HepG2 (cell line): ENCODE data around the gene SPAG4. TPM values are rescaled to one million over a fixed set of nuclear protein-coding genes. Genes with fewer than 3 reads are reported as not detected.

Experiments
- CENPBD1 ChIP-seq: sonication (generic); formaldehyde crosslinking; IDR thresholded peaks from 2 replicates; pipeline ENCODE4 v1.8.0; 2022; ENCODE audit warnings: missing genetic modification reagents, low read depth, mild to moderate bottlenecking, borderline replicate concordance
- FOXP4 ChIP-seq: sonication (generic); formaldehyde crosslinking; IDR thresholded peaks from 2 replicates; pipeline ENCODE4 v1.4.0; 2020; ENCODE audit warnings: missing genetic modification reagents
- GATAD1 ChIP-seq: IDR thresholded peaks from 2 replicates; pipeline ENCODE4 v1.6.1; 2016; ENCODE audit warnings: missing genetic modification reagents, missing compliant biosample characterization
- HOXA7 ChIP-seq: sonication (generic); formaldehyde crosslinking; IDR thresholded peaks from 2 replicates; pipeline ENCODE4 v1.8.1; 2022; ENCODE audit warnings: mild to moderate bottlenecking, missing genetic modification reagents, moderate library complexity
- NFATC3 ChIP-seq: sonication (generic); formaldehyde crosslinking; IDR thresholded peaks from 2 replicates; pipeline ENCODE4 v1.5.1; 2020; ENCODE audit warnings: mild to moderate bottlenecking, missing genetic modification reagents
- NR2F2 ChIP-seq: IDR thresholded peaks from 2 replicates; pipeline ENCODE4 v1.6.1; 2012; ENCODE audit warnings: low read depth, inconsistent platforms, borderline replicate concordance
- SP5 ChIP-seq: IDR thresholded peaks from 2 replicates; pipeline ENCODE4 v1.6.1; 2016; ENCODE audit warnings: low read depth, borderline replicate concordance
- U2AF2 ChIP-seq: fragments of 200-400 bp; formaldehyde crosslinking; IDR thresholded peaks from 2 replicates; pipeline ENCODE4 v1.6.1; 2017; ENCODE audit warnings: low read depth, mild to moderate bottlenecking, low read length
- ZNF142 ChIP-seq: sonication (generic); formaldehyde crosslinking; IDR thresholded peaks from 2 replicates; pipeline ENCODE4 v1.4.0; 2020; ENCODE audit warnings: missing genetic modification reagents
- ZNF276 ChIP-seq: sonication (generic); formaldehyde crosslinking; IDR thresholded peaks from 2 replicates; pipeline ENCODE4 v1.4.0; 2020; ENCODE audit warnings: mild to moderate bottlenecking, low read depth, missing genetic modification reagents
- ZNF512 ChIP-seq: sonication (generic); formaldehyde crosslinking; IDR thresholded peaks from 2 replicates; pipeline ENCODE4 v1.4.0; 2020; ENCODE audit warnings: mild to moderate bottlenecking, missing genetic modification reagents
- ZNF558 ChIP-seq: sonication (generic); formaldehyde crosslinking; IDR thresholded peaks from 2 replicates; pipeline ENCODE4 v1.9.0; 2022; ENCODE audit warnings: mild to moderate bottlenecking, missing genetic modification reagents, borderline replicate concordance
- ZNF580 ChIP-seq: IDR thresholded peaks from 2 replicates; pipeline ENCODE4 v1.6.1; 2016; ENCODE audit warnings: low read depth, borderline replicate concordance
- ZNF777 ChIP-seq: sonication (generic); formaldehyde crosslinking; IDR thresholded peaks from 2 replicates; pipeline ENCODE4 v1.4.0; 2020; ENCODE audit warnings: missing genetic modification reagents
- polyA plus RNA-seq, 8 experiments: library from polyadenylated mRNA; depleted of rRNA in 3 of 8; stranded (reverse) in 7 of 8; unstranded in 1 of 8; fragments of >200 nt; fragmentation: Illumina TruSeq in 4 of 8; extraction: Trizol in 4 of 8; gene quantifications; 2 replicates each; pipeline versions ENCODE4 v1.2.1 to v1.2.3, GENCODE V29; 2011 to 2016; ENCODE audit warnings: low read depth in 4 of 8, missing spikeins in 1 of 8, mixed read lengths in 1 of 8; ENCODE audit not compliant: insufficient read depth in 1 of 8
- total RNA-seq, 5 experiments: library from RNA; depleted of rRNA; stranded (reverse); fragments of >200 nt; fragmentation: Illumina TruSeq; extraction: Trizol; gene quantifications; 2 replicates each; pipeline ENCODE4 v1.2.3, GENCODE V29; 2016; ENCODE audit warnings: low read depth in 1 of 5

Gene SPAG4
- total and polyA plus RNA-seq, 2 of the 13 experiments (the other 11 are each of a cell fraction or from before 2014, with no cell fraction given): 5.8 to 137 TPM

GRCh38 chr20:35664466-35665206 lies 49.0 kb downstream of the SPAG4 start, which contains the start of the genes CPNE1 and RBM12 (continued):
- TF ChIP-seq ZNF276 (CRISPR knock-in tag): peak; percentile 93
- no peak for TF ChIP-seq CENPBD1
- TF ChIP-seq ZNF777 (CRISPR knock-in tag): peak; percentile 77
- peak; percentile 83 for TF ChIP-seq GATAD1 (CRISPR knock-in tag)
- peak; percentile 71; the same call in 1 of the 2 replicates for TF ChIP-seq SP5 (CRISPR knock-in tag)
- peak; percentile 72 for TF ChIP-seq FOXP4 (CRISPR knock-in tag)
- TF ChIP-seq HOXA7 (CRISPR knock-in tag): no peak
- TF ChIP-seq NR2F2: no peak
- TF ChIP-seq ZNF142 (CRISPR knock-in tag): no peak; the same call in 1 of the 2 replicates
- TF ChIP-seq NFATC3 (CRISPR knock-in tag): peak; percentile 96; the same call in 1 of the 2 replicates
- peak; percentile 99 for TF ChIP-seq ZNF558 (CRISPR knock-in tag)
- peak; percentile 62; the same call in 1 of the 2 replicates for TF ChIP-seq ZNF580 (CRISPR knock-in tag)
- no peak for TF ChIP-seq U2AF2
- peak; percentile 85; the same call in 1 of the 2 replicates for TF ChIP-seq ZNF512 (CRISPR knock-in tag)
